GM19239 (cell line): ENCODE results near the gene ABCA7.

Source experiments
- DNase-seq: peaks from one replicate; pipeline ENCODE4 v3.0.0; 2011; ENCODE audit warnings: low spot score; ENCODE audit not compliant: insufficient read length
- FAIRE-seq: peaks from 2 replicates; lab custom pipeline; 2011; peaks lifted over from hg19 to GRCh38; lab: Jason Lieb, UNC

ABCA7 gene, protein sequence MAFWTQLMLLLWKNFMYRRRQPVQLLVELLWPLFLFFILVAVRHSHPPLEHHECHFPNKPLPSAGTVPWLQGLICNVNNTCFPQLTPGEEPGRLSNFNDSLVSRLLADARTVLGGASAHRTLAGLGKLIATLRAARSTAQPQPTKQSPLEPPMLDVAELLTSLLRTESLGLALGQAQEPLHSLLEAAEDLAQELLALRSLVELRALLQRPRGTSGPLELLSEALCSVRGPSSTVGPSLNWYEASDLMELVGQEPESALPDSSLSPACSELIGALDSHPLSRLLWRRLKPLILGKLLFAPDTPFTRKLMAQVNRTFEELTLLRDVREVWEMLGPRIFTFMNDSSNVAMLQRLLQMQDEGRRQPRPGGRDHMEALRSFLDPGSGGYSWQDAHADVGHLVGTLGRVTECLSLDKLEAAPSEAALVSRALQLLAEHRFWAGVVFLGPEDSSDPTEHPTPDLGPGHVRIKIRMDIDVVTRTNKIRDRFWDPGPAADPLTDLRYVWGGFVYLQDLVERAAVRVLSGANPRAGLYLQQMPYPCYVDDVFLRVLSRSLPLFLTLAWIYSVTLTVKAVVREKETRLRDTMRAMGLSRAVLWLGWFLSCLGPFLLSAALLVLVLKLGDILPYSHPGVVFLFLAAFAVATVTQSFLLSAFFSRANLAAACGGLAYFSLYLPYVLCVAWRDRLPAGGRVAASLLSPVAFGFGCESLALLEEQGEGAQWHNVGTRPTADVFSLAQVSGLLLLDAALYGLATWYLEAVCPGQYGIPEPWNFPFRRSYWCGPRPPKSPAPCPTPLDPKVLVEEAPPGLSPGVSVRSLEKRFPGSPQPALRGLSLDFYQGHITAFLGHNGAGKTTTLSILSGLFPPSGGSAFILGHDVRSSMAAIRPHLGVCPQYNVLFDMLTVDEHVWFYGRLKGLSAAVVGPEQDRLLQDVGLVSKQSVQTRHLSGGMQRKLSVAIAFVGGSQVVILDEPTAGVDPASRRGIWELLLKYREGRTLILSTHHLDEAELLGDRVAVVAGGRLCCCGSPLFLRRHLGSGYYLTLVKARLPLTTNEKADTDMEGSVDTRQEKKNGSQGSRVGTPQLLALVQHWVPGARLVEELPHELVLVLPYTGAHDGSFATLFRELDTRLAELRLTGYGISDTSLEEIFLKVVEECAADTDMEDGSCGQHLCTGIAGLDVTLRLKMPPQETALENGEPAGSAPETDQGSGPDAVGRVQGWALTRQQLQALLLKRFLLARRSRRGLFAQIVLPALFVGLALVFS (N-terminal part only)

DNA sequence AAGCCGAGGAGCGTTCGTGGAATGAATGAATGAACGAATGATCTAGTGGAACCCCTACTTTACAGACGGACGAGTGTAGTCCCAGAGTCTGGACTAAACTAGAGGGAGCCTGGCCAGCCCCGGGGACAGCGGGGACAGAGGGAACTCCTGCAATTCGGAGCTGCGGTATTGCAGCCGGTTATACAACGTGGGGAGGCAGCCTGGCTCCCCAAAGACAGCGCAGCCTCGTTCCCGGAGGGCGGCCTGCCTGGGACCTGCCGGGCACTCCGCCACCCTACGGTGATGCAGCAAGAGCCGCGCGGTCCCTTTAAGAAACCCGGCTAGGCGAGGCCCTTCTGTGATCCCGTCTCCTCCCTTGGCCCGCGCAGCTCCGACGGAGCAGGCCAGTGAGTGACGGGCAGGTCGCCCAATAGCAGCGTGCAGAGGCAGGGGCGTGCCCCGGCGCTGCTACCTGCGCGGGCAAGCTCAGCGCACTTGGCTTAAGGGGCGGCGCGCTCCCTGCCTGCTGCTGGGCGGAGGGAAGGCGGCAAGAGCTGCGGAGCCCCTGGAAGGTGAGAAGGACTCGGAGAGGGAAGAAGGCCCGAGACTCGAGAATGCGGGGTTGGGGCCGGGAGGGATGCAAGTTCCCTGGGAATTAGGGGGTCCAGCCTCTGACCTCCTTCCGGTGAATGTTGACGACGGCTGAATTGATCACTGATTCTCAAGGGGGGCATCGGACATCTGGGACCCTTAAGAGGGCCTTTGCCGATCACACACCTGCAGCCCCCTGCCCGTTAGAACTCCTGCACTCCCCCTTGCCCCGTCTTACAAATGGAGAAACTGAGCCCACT is at the start of gene ABCA7:
ABCA7 (plus strand) TSS at position 462 of the 830 bp plus-strand sequence. CDS start 1,255 bp downstream, outside the sequence.
- DNase-seq: peak; percentile 83
- peak; percentile 94 for FAIRE-seq

DNA sequence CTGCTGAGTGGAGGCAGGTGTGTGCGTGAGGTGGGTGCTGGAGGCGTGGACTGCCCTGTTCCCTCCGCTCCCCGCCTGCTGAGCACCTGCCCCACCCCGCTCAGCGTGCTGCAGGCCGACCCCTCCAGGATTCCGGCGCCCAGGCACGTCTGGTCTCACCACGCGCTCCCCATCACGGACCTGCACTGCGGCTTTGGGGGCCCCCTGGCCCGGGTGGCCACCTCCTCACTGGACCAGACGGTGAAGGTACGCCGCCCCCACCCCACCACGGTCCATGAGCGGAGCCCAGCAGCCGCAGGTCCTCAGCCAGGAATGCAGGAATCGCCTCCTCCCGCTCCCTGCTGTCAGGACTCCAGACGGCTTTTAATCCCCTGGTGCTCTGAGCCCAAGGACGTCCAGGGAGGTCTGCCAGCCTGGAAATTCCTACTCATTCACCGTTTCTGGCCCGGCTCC is 49.8 kb upstream of the ABCA7 start:
- DNase-seq (no peak), FAIRE-seq (no peak)

DNA sequence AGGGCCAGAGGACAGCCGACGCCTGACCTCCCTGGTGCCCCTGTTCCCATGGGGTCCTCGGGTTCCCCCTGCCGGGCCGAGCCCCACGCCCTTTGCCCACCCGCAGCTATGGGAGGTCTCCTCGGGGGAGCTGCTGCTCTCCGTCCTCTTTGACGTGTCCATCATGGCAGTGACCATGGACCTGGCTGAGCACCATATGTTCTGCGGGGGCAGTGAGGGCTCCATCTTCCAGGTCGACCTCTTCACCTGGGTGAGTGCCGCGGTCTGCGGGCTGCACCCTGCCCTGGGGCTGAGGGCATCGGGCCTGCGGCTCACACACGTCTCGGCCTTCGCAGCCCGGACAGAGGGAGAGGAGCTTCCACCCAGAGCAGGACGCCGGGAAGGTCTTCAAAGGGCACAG is 49.2 kb upstream of the ABCA7 start:
- FAIRE-seq (no peak), DNase-seq (no peak)

DNA sequence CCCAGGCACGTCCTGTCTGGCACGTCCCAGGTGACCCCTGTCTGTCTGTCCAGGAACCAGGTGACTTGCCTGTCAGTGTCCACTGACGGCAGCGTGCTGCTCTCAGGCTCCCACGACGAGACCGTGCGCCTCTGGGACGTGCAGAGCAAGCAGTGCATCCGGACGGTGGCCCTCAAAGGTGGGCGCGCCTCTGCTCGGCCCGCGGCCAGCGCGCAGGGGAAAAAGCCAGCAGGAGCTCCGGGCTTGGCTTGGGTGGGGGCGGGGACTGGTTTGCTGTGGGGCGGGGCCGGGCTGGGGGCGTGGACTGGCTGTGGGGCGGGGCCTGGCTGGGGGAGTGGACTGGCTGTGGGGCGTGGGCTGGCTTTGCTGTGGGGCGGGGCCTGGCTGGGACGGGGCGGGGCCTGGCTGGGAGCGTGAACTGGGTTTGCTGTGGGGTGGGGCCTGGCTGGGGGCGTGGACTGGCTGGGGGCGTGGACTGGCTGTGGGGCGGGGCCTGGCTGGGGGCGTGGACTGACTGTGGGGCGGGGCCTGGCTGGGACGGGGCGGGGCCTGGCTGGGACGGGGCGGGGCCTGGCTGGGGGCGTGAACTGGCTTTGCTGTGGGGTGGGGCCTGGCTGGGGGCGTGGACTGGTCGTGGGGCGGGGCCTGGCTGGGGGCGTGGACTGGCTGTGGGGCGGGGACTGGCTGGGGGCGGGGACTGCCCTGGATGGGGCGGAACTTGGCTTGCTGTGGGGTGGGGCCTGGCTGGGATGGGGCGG is 48.6 kb upstream of the ABCA7 start:
- FAIRE-seq (no peak), DNase-seq (no peak)

DNA sequence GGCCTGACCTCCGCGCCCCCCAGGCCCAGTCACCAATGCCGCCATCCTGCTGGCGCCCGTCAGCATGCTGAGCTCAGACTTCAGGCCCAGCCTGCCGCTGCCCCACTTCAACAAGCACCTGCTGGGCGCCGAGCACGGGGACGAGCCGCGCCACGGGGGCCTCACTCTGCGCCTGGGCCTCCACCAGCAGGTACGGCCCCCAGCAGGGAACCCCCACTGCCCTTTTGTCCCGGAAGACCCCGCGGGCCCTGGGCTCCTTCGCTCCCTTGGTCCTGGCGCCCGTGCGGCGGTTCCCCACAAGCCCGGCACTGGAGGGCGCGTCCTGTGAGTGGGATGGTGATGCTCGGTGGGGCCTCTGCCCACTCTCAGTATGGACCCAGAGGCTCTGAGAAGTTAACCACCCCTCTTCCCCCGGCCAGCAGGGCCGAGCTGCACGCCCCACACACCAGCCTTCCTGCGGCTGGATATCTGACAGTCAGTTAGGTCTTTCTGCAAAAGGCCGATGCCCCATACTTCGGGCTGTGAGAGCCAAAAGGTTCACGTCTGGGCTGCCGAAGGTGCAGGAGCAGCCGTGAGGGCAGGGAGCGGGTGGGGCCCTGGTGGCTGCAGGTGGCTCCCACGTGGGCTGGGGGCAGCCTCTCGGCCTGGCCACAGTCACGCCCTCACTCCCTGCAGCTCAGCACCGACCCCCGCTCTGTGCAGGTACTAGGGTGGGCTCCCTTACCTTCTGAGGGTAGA is 47.8 kb upstream of the ABCA7 start:
- DNase-seq: no peak
- no peak for FAIRE-seq

DNA sequence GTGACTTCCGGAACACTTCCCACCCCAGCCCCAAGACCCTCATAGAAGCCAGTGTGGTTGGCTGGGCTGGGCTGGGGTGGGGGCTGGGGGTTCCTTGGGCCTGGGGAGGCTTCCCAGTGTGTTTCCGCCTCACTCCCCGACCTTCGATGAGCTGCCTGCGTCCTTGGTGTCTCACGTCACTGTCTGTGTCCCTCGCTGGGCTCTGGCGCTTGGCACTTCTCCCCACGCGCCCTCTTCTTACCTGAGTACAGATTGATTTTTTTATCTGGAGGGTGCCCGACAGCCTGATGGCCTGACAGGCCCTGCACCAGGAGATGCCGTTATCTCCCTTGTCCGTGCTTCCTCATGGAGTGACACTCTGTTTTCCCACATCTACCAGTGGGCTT is 47.2 kb upstream of the ABCA7 start:
- no peak for DNase-seq
- FAIRE-seq: no peak

DNA sequence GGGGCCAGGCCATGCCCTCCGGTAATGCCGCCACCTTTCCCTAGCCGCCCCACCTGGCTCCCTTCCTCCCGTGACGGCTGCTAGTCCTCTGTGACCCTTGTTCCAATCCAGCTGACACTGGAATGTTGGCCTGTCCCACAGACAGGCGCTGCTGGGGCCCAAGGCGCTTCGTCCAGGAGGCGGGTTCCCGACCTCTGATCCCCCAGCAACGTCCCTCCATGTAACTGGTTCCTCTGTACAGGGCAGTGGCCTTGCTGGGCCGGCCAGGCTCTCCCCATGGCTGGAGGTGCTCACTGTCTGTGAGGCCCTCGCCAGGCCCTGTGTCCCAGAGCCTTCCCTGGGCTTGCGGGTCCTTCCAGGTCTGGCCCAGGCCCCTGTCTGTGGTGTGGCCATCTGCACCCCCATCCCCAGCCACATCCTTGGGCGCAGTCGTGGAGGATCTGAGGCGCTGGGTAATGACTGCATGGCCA is 46.5 kb upstream of the ABCA7 start:
- no peak for FAIRE-seq
- no peak for DNase-seq

DNA sequence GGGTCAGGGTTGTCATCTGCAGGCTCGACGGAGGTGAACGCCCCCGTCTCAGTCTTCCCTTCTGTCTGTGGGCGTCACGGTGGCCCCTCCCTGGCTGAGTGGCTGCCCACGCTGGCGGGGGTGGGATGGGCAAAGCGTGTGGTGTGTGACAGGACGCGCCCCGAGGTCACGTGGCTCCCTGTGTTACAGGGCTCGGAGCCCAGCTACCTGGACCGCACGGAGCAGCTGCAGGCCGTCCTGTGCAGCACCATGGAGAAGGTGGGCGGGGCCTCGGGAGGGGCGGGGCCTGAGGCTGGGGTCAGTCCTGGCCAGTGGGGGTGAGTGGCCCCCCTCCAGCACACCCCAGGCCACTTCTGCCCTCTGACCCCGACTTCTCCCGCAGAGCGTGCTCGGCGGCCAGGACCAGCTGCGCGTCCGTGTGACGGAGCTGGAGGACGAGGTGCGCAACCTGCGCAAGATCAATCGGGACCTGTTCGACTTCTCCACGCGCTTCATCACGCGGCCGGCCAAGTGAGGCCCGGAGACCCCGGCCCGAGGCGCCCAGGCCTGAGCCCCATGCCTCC is 46.0 kb upstream of the ABCA7 start:
- FAIRE-seq (no peak), DNase-seq (no peak)

DNA sequence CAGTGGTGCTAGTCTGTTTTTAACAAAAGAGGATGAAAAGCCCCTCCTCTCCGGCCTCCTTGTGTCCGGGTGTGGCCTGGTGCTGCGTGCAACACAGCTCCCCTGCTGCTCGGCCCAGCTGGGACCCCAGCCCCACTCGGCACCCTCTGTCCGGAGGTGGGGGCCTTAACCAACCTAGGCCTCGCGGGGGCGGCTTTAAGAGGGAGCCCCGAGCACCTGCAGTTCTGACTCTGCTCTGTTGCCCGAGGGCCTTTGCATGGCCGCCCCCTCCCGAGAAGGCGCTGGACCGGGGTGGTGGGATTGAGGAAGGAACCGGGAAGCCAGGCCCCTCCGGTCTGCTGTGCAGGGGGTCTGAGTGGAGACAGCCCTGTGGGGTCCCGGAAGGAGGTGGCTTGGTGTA is 45.4 kb upstream of the ABCA7 start:
- DNase-seq (no peak), FAIRE-seq (no peak)

DNA sequence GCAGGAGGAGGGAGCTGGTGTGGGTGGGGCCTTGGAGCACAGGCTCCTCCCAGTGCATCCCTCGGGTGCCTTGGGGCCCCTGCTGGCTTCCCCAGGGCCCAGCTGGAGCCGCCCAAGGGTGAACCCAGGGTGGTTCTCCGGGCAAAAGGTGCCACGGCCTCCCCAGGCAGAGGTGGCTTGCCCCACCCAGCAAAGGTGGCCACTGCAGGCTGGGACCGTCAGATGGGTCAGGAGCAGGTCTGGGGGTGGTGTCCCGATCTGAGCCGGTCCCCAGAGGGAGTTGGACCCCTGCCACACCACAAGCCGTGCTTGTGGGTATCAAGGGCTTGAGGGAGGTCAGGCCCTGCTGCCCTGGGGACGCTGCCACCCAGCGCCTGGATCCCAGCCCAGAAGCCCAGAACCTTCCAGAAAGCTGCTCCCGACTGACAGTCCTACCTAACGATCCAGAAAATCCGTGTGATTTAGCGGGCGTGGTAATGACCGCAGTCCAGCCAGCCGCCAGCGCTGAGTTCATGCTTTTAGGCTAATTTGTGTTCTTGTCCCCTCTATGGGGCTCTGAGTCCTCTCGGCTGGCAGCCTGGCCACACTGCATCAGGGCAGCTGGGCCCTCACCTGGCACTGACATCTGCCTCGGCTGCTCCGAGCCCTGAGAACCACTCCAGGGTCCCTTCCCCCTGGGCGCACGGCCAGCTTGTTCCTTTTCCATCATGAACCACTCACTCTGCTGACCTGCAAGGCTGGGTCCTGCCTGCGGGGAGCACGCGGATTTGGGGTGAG is 44.7 kb upstream of the ABCA7 start:
- no peak for FAIRE-seq
- no peak for DNase-seq

DNA sequence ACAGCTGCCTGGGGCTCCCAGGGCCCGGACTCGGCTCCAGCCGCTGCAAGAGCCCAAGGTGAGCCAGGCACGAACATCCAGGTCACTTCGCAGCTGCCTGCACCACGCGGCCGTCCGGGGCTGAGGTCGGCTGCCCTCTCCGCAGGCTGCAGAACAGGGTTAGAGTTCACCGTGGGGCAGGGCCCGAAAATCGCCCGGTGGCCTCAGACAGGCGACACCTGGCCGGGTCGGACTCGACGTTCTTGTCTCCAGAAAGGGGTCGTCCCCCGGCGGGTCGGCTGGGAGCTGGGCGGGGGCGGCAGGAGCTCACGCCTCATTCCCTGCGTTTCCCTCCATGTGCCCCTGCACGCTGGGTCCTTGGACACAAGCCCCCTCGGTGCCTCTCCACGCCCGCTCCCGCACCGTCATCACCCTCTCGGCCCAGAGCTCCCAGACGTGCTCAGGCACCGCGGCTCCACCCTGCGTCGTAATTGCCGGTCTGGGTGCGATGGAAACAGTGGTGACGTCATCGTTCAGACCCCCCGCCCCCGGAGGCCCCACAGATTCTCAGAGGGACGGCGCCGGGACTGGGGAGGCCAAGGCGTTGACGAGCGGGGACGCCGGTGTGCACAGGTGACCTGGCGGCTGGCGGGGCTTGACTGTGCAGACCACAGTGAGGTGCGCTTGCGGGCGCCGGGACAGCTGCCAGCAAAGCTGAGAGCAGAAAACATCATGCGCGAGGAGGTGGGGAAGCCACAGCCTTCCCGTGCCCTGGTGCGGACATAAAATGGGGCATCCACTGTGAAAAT is 43.7 kb upstream of the ABCA7 start:
- FAIRE-seq (peak; percentile 44), DNase-seq (no peak)

DNA sequence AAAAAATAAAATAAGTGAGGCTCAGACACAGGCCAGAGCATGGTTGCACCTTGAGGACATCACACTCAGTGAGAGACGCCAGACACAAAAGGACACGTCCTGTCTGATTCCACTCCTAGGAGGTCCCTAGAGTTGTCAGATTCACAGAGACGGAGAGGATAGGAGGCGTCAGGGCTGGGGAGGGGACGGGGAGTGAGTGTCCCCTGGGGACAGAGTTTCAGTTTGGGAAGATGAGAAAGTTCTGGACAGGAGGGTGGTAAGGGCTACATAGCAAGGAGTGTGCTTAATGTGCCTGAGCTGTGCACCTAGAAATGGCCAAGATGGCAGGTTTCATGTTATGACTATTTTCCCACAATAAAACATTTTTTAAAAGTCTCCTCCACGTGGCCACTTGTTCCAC is 41.8 kb upstream of the ABCA7 start:
- DNase-seq (no peak), FAIRE-seq (no peak)

DNA sequence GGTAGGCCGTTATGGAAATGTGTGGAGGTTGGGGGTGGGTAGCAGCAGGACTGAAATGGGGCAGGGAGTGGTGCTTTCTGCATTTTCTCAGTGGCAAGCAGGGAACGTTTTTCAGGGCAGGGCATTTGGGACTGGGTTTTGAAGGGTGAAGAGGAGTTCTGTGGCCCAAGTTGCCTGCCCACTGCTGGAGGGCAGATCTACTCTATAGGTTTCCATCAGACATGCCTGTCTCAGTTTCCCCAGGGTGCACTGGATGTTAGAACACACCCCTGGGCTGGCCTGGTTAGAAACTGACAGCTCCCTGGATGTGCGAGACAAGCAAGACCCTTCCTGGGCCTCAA is 40.6 kb upstream of the ABCA7 start:
- DNase-seq (no peak), FAIRE-seq (no peak)

DNA sequence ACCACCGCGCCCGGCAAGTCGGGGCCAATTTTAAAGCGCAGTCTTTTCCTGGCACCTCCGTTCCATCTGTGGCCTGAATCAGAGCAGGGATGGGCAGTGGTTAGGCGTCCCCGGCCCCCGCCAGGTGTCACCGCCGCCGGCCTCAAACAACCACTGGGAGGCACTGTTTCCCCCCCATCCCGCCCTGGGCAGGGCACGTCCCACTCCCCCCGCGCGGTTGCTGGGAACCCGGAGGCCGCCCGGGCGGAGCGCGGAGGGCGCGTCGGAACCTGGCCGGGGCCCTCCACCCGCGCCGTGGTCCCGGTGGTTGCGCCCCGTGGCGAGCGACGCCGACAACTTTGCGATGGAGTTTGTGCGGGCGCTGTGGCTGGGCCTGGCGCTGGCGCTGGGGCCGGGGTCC is 39.8 kb upstream of the ABCA7 start, which contains the start of gene GRIN3B:
GRIN3B (plus strand) TSS at position 325 of the 400 bp plus-strand sequence; CDS start at position 344, 19 bp downstream.
- no peak for FAIRE-seq
- DNase-seq: peak; percentile 88

DNA sequence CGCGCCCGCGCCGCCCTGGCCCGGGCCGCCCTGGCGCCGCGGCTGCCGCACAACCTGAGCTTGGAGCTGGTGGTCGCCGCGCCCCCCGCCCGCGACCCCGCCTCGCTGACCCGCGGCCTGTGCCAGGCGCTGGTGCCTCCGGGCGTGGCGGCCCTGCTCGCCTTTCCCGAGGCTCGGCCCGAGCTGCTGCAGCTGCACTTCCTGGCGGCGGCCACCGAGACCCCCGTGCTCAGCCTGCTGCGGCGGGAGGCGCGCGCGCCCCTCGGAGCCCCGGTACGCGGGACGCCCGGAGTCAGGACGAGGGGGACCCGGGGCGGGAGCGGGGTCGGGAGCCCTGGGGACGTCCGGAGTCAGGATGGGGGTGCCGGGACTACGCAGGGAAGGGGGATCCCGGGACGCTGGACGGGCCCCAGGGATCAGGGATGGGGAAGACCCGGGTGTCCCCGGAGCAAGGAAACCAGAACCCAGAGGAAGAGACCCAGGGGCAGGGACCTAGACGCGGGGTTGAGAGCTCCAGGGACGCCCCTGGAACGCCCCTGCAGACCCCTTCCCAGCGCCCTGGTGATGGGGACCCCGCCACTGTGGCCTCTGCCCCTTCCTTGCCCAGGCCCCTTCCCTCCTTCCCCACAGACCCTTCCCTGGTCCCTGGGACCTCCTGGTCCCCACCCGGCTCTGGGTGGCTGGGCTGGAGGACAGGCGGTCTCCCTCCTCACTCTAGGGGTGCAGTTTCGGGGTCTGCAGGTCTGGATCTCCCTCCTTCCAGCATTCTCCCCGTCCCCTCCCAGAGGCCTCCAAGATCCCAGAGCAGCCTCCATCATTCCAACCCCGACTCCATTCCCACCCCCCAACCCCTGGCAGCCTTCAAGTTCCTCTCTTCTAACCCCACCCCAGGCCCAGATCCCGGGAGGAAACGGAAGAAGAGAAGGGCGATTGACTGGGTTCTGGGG is 39.0 kb upstream of the ABCA7 start:
- DNase-seq (no peak), FAIRE-seq (no peak)
